Loucy (cell line): ENCODE measurements around the gene COL17A1.

Experiments used
- EZH2phosphoT487 ChIP-seq: fragments of 200-600 bp; IDR thresholded peaks from 2 replicates; pipeline ENCODE4 v1.6.1; 2018; ENCODE audit warnings: antibody characterized with exemption, mild to moderate bottlenecking, moderate library complexity, borderline replicate concordance
- TF ChIP-seq, protein P1 (sequence below): fragments of 200-600 bp; sonication (generic); conservative IDR thresholded peaks from 2 replicates; pipeline ENCODE4 v1.5.1; 2014; ENCODE audit warnings: mild to moderate bottlenecking, antibody characterized with exemption, low read length

DNA sequence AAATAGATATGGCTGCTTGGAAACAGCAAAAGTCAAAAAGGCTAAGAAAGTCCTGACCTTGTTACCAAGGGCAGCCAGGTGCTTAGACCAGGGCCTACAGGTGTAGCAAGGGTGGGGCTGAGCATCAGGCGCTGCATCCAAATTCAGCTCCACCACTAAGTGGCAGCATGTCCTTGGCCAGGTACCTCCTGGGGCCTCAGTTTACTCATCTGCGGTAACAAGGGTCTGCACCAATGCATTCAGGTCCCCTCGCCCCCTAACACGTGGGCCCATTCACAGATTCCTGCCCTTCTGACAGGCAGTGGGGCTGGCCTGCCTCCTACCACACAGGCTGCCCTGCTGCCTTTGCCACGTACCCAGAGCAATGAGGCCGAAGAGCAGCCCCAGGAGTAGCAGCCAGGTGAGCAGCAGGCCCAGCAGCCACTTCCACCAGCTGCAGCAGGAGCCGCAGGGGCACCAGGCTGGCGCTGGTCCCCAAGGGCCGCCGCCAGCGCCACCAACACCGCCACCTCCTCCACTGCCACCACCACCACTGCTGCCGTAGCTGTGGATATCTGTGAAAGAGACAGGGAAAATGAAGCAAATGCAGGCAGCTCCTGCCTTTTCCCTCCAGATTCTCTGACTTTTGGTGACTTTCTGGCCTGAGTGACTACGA lies 28.9 kb downstream of the COL17A1 start:
- TF ChIP-seq, protein P1, sequence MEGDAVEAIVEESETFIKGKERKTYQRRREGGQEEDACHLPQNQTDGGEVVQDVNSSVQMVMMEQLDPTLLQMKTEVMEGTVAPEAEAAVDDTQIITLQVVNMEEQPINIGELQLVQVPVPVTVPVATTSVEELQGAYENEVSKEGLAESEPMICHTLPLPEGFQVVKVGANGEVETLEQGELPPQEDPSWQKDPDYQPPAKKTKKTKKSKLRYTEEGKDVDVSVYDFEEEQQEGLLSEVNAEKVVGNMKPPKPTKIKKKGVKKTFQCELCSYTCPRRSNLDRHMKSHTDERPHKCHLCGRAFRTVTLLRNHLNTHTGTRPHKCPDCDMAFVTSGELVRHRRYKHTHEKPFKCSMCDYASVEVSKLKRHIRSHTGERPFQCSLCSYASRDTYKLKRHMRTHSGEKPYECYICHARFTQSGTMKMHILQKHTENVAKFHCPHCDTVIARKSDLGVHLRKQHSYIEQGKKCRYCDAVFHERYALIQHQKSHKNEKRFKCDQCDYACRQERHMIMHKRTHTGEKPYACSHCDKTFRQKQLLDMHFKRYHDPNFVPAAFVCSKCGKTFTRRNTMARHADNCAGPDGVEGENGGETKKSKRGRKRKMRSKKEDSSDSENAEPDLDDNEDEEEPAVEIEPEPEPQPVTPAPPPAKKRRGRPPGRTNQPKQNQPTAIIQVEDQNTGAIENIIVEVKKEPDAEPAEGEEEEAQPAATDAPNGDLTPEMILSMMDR = no peak
- TF ChIP-seq EZH2phosphoT487 = no peak
